Type B pancreatic cell (in vitro differentiated cells): ENCODE data around the gene HBS1L. TPM values are rescaled to one million over a fixed set of nuclear protein-coding genes. Genes with fewer than 3 reads are reported as not detected.

Source experiments
- DNase-seq: peaks from one replicate; pipeline ENCODE4 v3.0.0; 2021; ENCODE audit warnings: mixed read lengths; ENCODE audit not compliant: unreplicated experiment; ENCODE audit errors: extremely low spot score
- H3K27ac Mint-ChIP-seq: 2 replicates; pipeline ENCODE4 v1.8.0; 2021; ENCODE audit warnings: mild to moderate bottlenecking, mixed read lengths
- H3K27me3 Mint-ChIP-seq: 2 replicates; pipeline ENCODE4 v1.8.0; 2021; ENCODE audit warnings: mixed read lengths
- H3K36me3 Mint-ChIP-seq: 2 replicates; pipeline ENCODE4 v1.8.0; 2021; ENCODE audit warnings: mixed read lengths
- H3K4me1 Mint-ChIP-seq: one replicate; pipeline ENCODE4 v1.8.0; 2021; ENCODE audit warnings: mixed read lengths; ENCODE audit not compliant: unreplicated experiment
- H3K4me3 Mint-ChIP-seq: 2 replicates; pipeline ENCODE4 v1.8.0; 2021; ENCODE audit warnings: mild to moderate bottlenecking, mixed read lengths
- H3K9me3 Mint-ChIP-seq: 2 replicates; pipeline ENCODE4 v1.8.0; 2021; ENCODE audit warnings: mixed read lengths
- CTCF ChIP-seq: fragments of 200-600 bp; sonication (generic); conservative IDR thresholded peaks from 2 replicates; pipeline ENCODE4 v1.5.0; 2021; ENCODE audit warnings: antibody characterized with exemption, mild to moderate bottlenecking
- total RNA-seq: library from RNA; stranded (reverse); gene quantifications from 2 replicates; pipeline ENCODE4 v1.2.1, GENCODE V29; 2021; ENCODE audit warnings: low replicate concordance

The HBS1L gene
- total RNA-seq, 1 donor from 2014 or later, result 71.0 TPM

- Mint-ChIP-seq H3K4me1 (no peaks in the 10 kb centered on the region), H3K27ac (no peak overlapping the region), H3K9me3 (no peaks in the 10 kb centered on the region), H3K36me3 (no peaks in the 10 kb centered on the region), H3K4me3 (no peak overlapping the region), H3K27me3 (peaks cover under 1% of the 10 kb centered on the region)
- no peak for TF ChIP-seq CTCF
- DNase-seq, result no peak
Observed at GRCh38 chr6:134921721-134922261, 132.8 kb downstream of the HBS1L start.

GRCh38 chr6:134921276-134921675, 133.3 kb downstream of the HBS1L start:
- H3K36me3 Mint-ChIP-seq, result no peaks in the 10 kb centered on the region
- H3K9me3 Mint-ChIP-seq, result no peaks in the 10 kb centered on the region
- H3K4me1 Mint-ChIP-seq, result no peaks in the 10 kb centered on the region
- no peak overlapping the region for H3K4me3 Mint-ChIP-seq
- H3K27ac Mint-ChIP-seq, result no peak overlapping the region
- DNase-seq, result no peak
- TF ChIP-seq CTCF, result no peak
- H3K27me3 Mint-ChIP-seq, result peaks cover 3% of the 10 kb centered on the region

DNA sequence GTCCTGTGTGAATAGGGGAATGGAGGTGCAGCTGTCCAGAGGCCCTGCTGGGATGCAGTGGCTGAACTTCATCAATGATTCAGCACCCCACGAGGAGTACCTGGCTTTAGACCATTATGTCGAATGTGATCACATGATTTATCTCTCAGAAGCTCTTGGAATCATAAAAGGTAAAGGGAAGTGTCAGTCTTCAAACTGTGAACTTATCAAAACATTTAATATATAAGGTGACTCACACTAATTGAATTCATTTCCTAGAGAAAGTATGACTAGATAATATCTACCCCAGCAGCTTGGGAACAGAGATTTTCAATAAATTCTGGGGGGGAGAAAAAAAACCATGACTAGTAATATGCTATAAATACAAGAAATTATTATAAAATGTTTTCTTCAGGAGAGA, 134.2 kb downstream of the HBS1L start:
- H3K36me3 Mint-ChIP-seq, result no peaks in the 10 kb centered on the region
- no peaks in the 10 kb centered on the region for H3K9me3 Mint-ChIP-seq
- peaks cover 8% of the 10 kb centered on the region for H3K27me3 Mint-ChIP-seq
- no peak overlapping the region for H3K27ac Mint-ChIP-seq
- no peak for TF ChIP-seq CTCF
- no peak overlapping the region for H3K4me3 Mint-ChIP-seq
- H3K4me1 Mint-ChIP-seq, result no peaks in the 10 kb centered on the region
- DNase-seq, result no peak

- Mint-ChIP-seq H3K9me3 (no peaks in the 10 kb centered on the region), H3K4me1 (no peaks in the 10 kb centered on the region), H3K27ac (no peak overlapping the region), H3K27me3 (peaks cover 8% of the 10 kb centered on the region), H3K36me3 (no peaks in the 10 kb centered on the region), H3K4me3 (no peak overlapping the region)
- DNase-seq, result no peak
- TF ChIP-seq CTCF, result peak; percentile 25
Observed at GRCh38 chr6:134918418-134918961, 136.1 kb downstream of the HBS1L start.

GRCh38 chr6:134911547-134911946, 143.1 kb downstream of the HBS1L start:
- H3K4me1 Mint-ChIP-seq, result peaks cover 13% of the 10 kb centered on the region
- peaks cover 6% of the 10 kb centered on the region for H3K27me3 Mint-ChIP-seq
- no peaks in the 10 kb centered on the region for H3K36me3 Mint-ChIP-seq
- H3K4me3 Mint-ChIP-seq, result no peak overlapping the region
- no peak for TF ChIP-seq CTCF
- no peaks in the 10 kb centered on the region for H3K9me3 Mint-ChIP-seq
- no peak for DNase-seq
- H3K27ac Mint-ChIP-seq, result no peak overlapping the region

DNA sequence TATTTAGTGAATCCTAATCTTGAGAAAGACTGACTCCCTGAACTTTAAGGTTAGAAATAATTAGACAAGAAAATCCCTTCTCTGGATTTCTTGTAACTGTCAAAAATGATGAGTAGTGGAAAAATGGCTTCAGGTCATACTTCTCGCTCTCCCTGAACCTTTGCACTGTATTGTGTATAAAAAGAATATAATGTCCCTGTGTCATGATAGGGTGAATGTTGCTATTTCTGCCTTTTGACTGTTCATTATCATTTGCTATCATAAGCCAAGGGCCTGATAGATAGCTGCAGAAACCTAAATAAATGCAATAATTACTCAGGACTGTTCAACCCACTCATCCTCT, 144.1 kb downstream of the HBS1L start:
- Mint-ChIP-seq H3K9me3 (no peaks in the 10 kb centered on the region), H3K4me3 (no peak overlapping the region), H3K36me3 (no peaks in the 10 kb centered on the region), H3K27me3 (no peaks in the 10 kb centered on the region), H3K27ac (no peak overlapping the region), H3K4me1 (peaks cover 13% of the 10 kb centered on the region)
- DNase-seq, result no peak
- no peak for TF ChIP-seq CTCF
